Measurements from ENCODE around the gene AP1G2. TPM values are rescaled to one million over a fixed set of nuclear protein-coding genes. Genes with fewer than 3 reads are reported as not detected.
A peak's percentile ranks its signal among the peaks of the same experiment; 100 is the strongest.

The AP1G2 gene
- polyA plus RNA-seq, 1 of the 3 experiments (the other 2 are of a cell fraction) = 88.3 TPM

GRCh38 chr14:23566112-23566777 lies 1.3 kb downstream of the AP1G2 start:
- WGBS (ENCODE audit: low lambda C conversion rate) = 91% methylated on average over 2 of the region's 10 CpGs
- no peaks in the 10 kb centered on the region for H3K27me3 ChIP-seq (ENCODE audit: insufficient read depth)
- H4K20me1 ChIP-seq (ENCODE audit: insufficient read depth) = no peaks in the 10 kb centered on the region
- CTCF ChIA-PET = interaction anchor here (0.9 to 19.5 kb wide), 9 partner anchors 8 to 344 kb away, joined by 3 to 785 read pairs (median 4); partner anchors contain the start of genes JPH4, NGDN and THTPA
- no peak for DNase-seq
- H3K4me3 ChIP-seq (ENCODE audit: low read depth in 2 of 2, low read length in 1 of 2) = peak overlapping the region; percentile 64 to 86
- peaks cover 0 to 34% of the 10 kb centered on the region in 2 experiments; a peak in 1 of 4 replicates for H3K4me1 ChIP-seq (ENCODE audit: control insufficient read depth in 1 of 2, insufficient read depth in 2 of 2, low read depth in 1 of 2, low read length in 1 of 2)
- no peaks in the 10 kb centered on the region for H3K9me2 ChIP-seq
- 0 out of 2 replicates have a peak, but pooled peaks cover 3% of the 10 kb centered on the region for H3K79me2 ChIP-seq (ENCODE audit: insufficient read depth)
- no peak for TF ChIP-seq ELF1 (IDR thresholded peaks at IDR 0.05)
- TF ChIP-seq TEAD4 (IDR thresholded peaks at IDR 0.05; ENCODE audit: borderline replicate concordance, insufficient read depth) = no peak
- TF ChIP-seq, protein P1, sequence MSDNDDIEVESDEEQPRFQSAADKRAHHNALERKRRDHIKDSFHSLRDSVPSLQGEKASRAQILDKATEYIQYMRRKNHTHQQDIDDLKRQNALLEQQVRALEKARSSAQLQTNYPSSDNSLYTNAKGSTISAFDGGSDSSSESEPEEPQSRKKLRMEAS (IDR thresholded peaks at IDR 0.05; ENCODE audit: low read depth) = no peak
- no peak for TF ChIP-seq EP300 (IDR thresholded peaks at IDR 0.05; ENCODE audit: borderline replicate concordance in 1 of 2, low read depth in 1 of 2, low read length in 1 of 2)
- no peak for TF ChIP-seq USF2 (IDR thresholded peaks at IDR 0.05; ENCODE audit: borderline replicate concordance, low read depth, low read length)
- no peak for TF ChIP-seq RFX5 (IDR thresholded peaks at IDR 0.05; ENCODE audit: low read length)
- no peak for TF ChIP-seq PBX3 (IDR thresholded peaks at IDR 0.05)
- TF ChIP-seq RXRA (IDR thresholded peaks at IDR 0.05; ENCODE audit: borderline replicate concordance, low read depth) = no peak
- no peak for TF ChIP-seq GATA2 (CRISPR knock-in tag; IDR thresholded peaks at IDR 0.05)
- no peak for TF ChIP-seq FOSL2 (IDR thresholded peaks at IDR 0.05; ENCODE audit: borderline replicate concordance, low read depth)
- TF ChIP-seq, protein P2, sequence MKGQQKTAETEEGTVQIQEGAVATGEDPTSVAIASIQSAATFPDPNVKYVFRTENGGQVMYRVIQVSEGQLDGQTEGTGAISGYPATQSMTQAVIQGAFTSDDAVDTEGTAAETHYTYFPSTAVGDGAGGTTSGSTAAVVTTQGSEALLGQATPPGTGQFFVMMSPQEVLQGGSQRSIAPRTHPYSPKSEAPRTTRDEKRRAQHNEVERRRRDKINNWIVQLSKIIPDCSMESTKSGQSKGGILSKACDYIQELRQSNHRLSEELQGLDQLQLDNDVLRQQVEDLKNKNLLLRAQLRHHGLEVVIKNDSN (IDR thresholded peaks at IDR 0.05; ENCODE audit: borderline replicate concordance, low read depth) = no peak
- TF ChIP-seq, protein P3, sequence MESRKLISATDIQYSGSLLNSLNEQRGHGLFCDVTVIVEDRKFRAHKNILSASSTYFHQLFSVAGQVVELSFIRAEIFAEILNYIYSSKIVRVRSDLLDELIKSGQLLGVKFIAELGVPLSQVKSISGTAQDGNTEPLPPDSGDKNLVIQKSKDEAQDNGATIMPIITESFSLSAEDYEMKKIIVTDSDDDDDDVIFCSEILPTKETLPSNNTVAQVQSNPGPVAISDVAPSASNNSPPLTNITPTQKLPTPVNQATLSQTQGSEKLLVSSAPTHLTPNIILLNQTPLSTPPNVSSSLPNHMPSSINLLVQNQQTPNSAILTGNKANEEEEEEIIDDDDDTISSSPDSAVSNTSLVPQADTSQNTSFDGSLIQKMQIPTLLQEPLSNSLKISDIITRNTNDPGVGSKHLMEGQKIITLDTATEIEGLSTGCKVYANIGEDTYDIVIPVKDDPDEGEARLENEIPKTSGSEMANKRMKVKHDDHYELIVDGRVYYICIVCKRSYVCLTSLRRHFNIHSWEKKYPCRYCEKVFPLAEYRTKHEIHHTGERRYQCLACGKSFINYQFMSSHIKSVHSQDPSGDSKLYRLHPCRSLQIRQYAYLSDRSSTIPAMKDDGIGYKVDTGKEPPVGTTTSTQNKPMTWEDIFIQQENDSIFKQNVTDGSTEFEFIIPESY (IDR thresholded peaks at IDR 0.05; ENCODE audit: borderline replicate concordance, low read depth) = no peak
- no peak for TF ChIP-seq SMC3 (IDR thresholded peaks at IDR 0.05; ENCODE audit: low read depth, low read length)
- no peak for TF ChIP-seq YY1 (IDR thresholded peaks at IDR 0.05; ENCODE audit: low read depth)
- no peak for TF ChIP-seq CHD2 (IDR thresholded peaks at IDR 0.05; ENCODE audit: low read length, partially characterized antibody)
- no peak for TF ChIP-seq MEF2A (IDR thresholded peaks at IDR 0.05; ENCODE audit: borderline replicate concordance, low read depth)
- TF ChIP-seq EZH2phosphoT487 (IDR thresholded peaks at IDR 0.05; ENCODE audit: borderline replicate concordance, low read depth) = no peak
- no peak for TF ChIP-seq TAF1 (IDR thresholded peaks at IDR 0.05; ENCODE audit: borderline replicate concordance, low read depth, low read length)
- TF ChIP-seq REST (IDR thresholded peaks at IDR 0.05; ENCODE audit: low read depth, low read length) = no peak
- peaks cover 0 to 32% of the 10 kb centered on the region in 2 experiments for H3K36me3 ChIP-seq (replicated peaks in 1 of 2; ENCODE audit: control insufficient read depth in 1 of 2, insufficient read depth in 2 of 2, low read length in 1 of 2)
- H3K27ac ChIP-seq (ENCODE audit: low read depth in 2 of 2, low read length in 1 of 2) = peak overlapping the region in 1 of 2 experiments; percentile 82; a peak in 1 of 4 replicates
- POLR2A ChIA-PET = interaction anchor here (1.1 to 1.4 kb wide), 3 partner anchors 11 to 244 kb away, joined by 3 to 6 read pairs (median 5); partner anchors contain the start of genes JPH4 and THTPA
- peak overlapping the region; percentile 71; the same call in 1 of the 2 replicates for H3K9ac ChIP-seq
- H3K4me2 ChIP-seq = peak overlapping the region; percentile 86
- no peak overlapping the region for H2AFZ ChIP-seq (ENCODE audit: low read depth)
- peaks cover 10% of the 10 kb centered on the region for H3F3A ChIP-seq (replicated peaks; ENCODE audit: insufficient read depth)
- no peaks in the 10 kb centered on the region for H3K9me3 ChIP-seq
